K562 (cell line): ENCODE results near the gene OSBPL7.

Experiments
- CTCF ChIP-seq, 3 experiments: IDR thresholded peaks in 2 of 3; conservative IDR thresholded peaks in 1 of 3; 2 replicates each; pipeline ENCODE4 v1.5.1; 2011 to 2012; ENCODE audit warnings: low read length in 3 of 3, mild to moderate bottlenecking in 3 of 3, control low read depth in 2 of 3, improper control_type of control experiment in 1 of 3, inconsistent platforms in 1 of 3, low read depth in 1 of 3, mixed read lengths in 1 of 3, moderate library complexity in 1 of 3; ENCODE audit not compliant: insufficient read depth in 2 of 3
- NFYB ChIP-seq: IDR thresholded peaks from 2 replicates; pipeline ENCODE4 v1.6.1; 2011; ENCODE audit warnings: mild to moderate bottlenecking, moderate library complexity; ENCODE audit not compliant: insufficient read length; ENCODE audit errors: extremely low read depth
- ZNF140 ChIP-seq: fragments of 250-450 bp; sonication (Bioruptor Pico); IDR thresholded peaks from 2 replicates; pipeline ENCODE4 v1.8.0; 2021; ENCODE audit warnings: moderate library complexity, mild to moderate bottlenecking, inconsistent platforms

DNA sequence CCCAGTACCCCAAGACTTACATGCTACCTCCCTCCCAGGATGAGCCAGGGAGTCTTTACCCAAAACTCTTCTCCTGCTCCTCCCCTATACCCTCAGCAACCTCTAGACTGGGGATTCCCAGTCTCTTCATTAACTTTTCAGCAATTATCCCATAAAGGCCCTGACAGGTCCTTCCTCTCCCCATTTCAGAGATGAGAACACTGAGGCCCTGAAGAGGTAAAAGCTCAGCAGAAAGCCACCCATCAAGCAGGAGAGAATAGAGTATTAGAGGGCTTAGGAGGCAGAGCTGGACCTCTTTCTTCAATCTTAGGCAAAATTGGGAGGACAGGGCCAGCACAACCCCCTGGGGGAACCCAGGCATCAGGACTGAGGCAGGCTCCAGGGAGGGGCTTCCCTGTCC is 35.2 kb upstream of the OSBPL7 start:
- TF ChIP-seq CTCF (IDR thresholded peaks at IDR 0.05 in 2 of 3, conservative IDR thresholded peaks at IDR 0.05 in 1 of 3; ENCODE audit: insufficient read depth in 2 of 3, low read depth in 1 of 3, low read length in 3 of 3), result no peak
- no peak for TF ChIP-seq NFYB
- TF ChIP-seq ZNF140 (CRISPR knock-in tag), result no peak
